Midbrain (tissue), 1 donor: ENCODE results near the gene NRG2.

ENCODE experiments used
- DNase-seq: peaks from one replicate; lab custom pipeline; 2025; lab: John Stamatoyannopoulos, UW

Gene NRG2

GRCh38 chr5:139854953-139855352, 188.1 kb downstream of the NRG2 start:
- no peak for DNase-seq

- DNase-seq = no peak
Observed at GRCh38 chr5:139854029-139854605, 189.0 kb downstream of the NRG2 start.

- DNase-seq = no peak
Observed at GRCh38 chr5:139852696-139853095, 190.4 kb downstream of the NRG2 start.

- no peak for DNase-seq
Observed at GRCh38 chr5:139851558-139851957, 191.5 kb downstream of the NRG2 start.

GRCh38 chr5:139850423-139851016, 192.6 kb downstream of the NRG2 start:
- no peak for DNase-seq

- no peak for DNase-seq
Observed at GRCh38 chr5:139849942-139850341, 193.2 kb downstream of the NRG2 start.

- no peak for DNase-seq
Observed at GRCh38 chr5:139849501-139849900, 193.6 kb downstream of the NRG2 start.

GRCh38 chr5:139848508-139849100, 194.5 kb downstream of the NRG2 start:
- DNase-seq = no peak

GRCh38 chr5:139847790-139848507, 195.2 kb downstream of the NRG2 start:
- peak; percentile 35 for DNase-seq

- DNase-seq = no peak
Observed at GRCh38 chr5:139847091-139847490, 196.0 kb downstream of the NRG2 start.

- peak; percentile 45 for DNase-seq
Observed at GRCh38 chr5:139845846-139846681, 197.0 kb downstream of the NRG2 start.

- peak; percentile 84 for DNase-seq
Observed at GRCh38 chr5:139844472-139845145, 198.5 kb downstream of the NRG2 start.

GRCh38 chr5:139843991-139844390, 199.1 kb downstream of the NRG2 start:
- no peak for DNase-seq

- no peak for DNase-seq
Observed at GRCh38 chr5:139842321-139842720, 200.8 kb downstream of the NRG2 start.

GRCh38 chr5:139841549-139841948, 201.6 kb downstream of the NRG2 start:
- DNase-seq = no peak

- DNase-seq = no peak
Observed at GRCh38 chr5:139839918-139840317, 203.2 kb downstream of the NRG2 start.

- DNase-seq = no peak
Observed at GRCh38 chr5:139839232-139839815, 203.8 kb downstream of the NRG2 start.

GRCh38 chr5:139838381-139839197, 204.5 kb downstream of the NRG2 start:
- no peak for DNase-seq

- DNase-seq = no peak
Observed at GRCh38 chr5:139837711-139838380, 205.3 kb downstream of the NRG2 start.
